ENCODE measurements around the gene ANKH. TPM values are rescaled to one million over a fixed set of nuclear protein-coding genes. Genes with fewer than 3 reads are reported as not detected.

ANKH gene
- total and polyA plus RNA-seq, 4 donors = 9.3 to 57.1 (median 37.4) TPM

GRCh38 chr5:14851999-14852526 lies 19.5 kb downstream of the ANKH start:
- no peaks in the 10 kb centered on the region for H3K4me1 ChIP-seq (ENCODE audit: control insufficient read depth in 4 of 4, insufficient read depth in 4 of 4, low read length in 3 of 4)

More at GRCh38 chr5:14851999-14852526, 19.5 kb downstream of the ANKH start:
- no peaks in the 10 kb centered on the region for H3K9me3 ChIP-seq (ENCODE audit: control insufficient read depth in 4 of 4, low read length in 3 of 4)
- DNase-seq (ENCODE audit: low spot score) = no peak
- TF ChIP-seq HNF4A (conservative IDR thresholded peaks at IDR 0.05) (no peak), ZBTB33 (IDR thresholded peaks at IDR 0.05) (no peak), REST (IDR thresholded peaks at IDR 0.05) (no peak), ATF3 (IDR thresholded peaks at IDR 0.05) (no peak), EGR1 (IDR thresholded peaks at IDR 0.05; ENCODE audit: low read depth in 2 of 2) (no peak), CTCF (IDR thresholded peaks at IDR 0.05; ENCODE audit: low read depth, low read length, missing input control) (no peak), RXRA (IDR thresholded peaks at IDR 0.05) (no peak), YY1 (IDR thresholded peaks at IDR 0.05) (no peak), JUND (IDR thresholded peaks at IDR 0.05) (no peak), SP1 (IDR thresholded peaks at IDR 0.05) (no peak), TAF1 (conservative IDR thresholded peaks at IDR 0.05) (no peak), HNF4G (IDR thresholded peaks at IDR 0.05) (no peak), GABPA (IDR thresholded peaks at IDR 0.05 in 1 of 2, conservative IDR thresholded peaks at IDR 0.05 in 1 of 2) (no peak), FOXA1 (IDR thresholded peaks at IDR 0.05) (no peak), MAX (IDR thresholded peaks at IDR 0.05) (no peak), FOXA2 (IDR thresholded peaks at IDR 0.05) (no peak), RAD21 (IDR thresholded peaks at IDR 0.05) (no peak)
- H3K9ac ChIP-seq (ENCODE audit: low read depth in 1 of 2, low read length in 2 of 2) = no peak overlapping the region
- H3K4me3 ChIP-seq (ENCODE audit: low read depth in 1 of 3, low read length in 3 of 3) = no peak overlapping the region
- no peaks in the 10 kb centered on the region for H3K27me3 ChIP-seq (ENCODE audit: control insufficient read depth in 4 of 4, insufficient read depth in 4 of 4, low read length in 3 of 4)
- H3K36me3 ChIP-seq (ENCODE audit: control insufficient read depth in 4 of 4, insufficient read depth in 3 of 4, low read depth in 1 of 4, low read length in 3 of 4) = peaks cover 0 to 7% (median 1%) of the 10 kb centered on the region in 4 donors
- H3K27ac ChIP-seq (ENCODE audit: low read depth in 1 of 2, low read length in 2 of 2) = no peak overlapping the region
